GM12864 (cell line): Measurements from ENCODE around the gene KIF12.

ENCODE experiments used
- DNase-seq: peaks from one replicate; pipeline ENCODE4 v3.0.0-alpha.2; 2011; ENCODE audit warnings: low read depth
- H3K4me3 ChIP-seq: 2 replicates; pipeline ENCODE4 v1.5.1; 2011; ENCODE audit warnings: mild to moderate bottlenecking, low read depth, low read length, control low read depth
- TF ChIP-seq, protein P1 (sequence below): IDR thresholded peaks from 2 replicates; pipeline ENCODE4 v1.5.1; 2011; ENCODE audit warnings: low read depth, mild to moderate bottlenecking, moderate library complexity, low read length, control low read depth, inconsistent platforms; ENCODE audit errors: missing control alignments

Gene KIF12

DNA sequence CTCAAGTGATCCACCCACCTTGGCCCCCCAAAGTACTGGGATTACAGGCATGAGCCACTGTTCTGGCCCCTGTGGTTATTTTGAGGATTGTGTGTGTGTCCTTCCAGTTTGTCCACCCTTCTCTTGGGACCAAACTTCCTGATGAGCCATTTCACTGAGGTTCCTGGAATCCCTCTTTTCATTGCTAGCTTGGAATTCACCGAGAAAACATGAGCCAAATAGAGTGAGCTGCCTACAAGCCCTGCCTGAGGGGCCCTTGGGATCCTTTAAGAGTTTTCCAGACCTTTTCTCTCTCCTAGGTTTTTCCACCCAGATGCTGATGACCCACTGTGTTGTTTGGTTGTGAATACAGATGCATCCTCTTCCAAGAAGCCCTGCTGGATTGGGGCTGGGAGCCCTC is 13.2 kb upstream of the KIF12 start:
- TF ChIP-seq, protein P1, sequence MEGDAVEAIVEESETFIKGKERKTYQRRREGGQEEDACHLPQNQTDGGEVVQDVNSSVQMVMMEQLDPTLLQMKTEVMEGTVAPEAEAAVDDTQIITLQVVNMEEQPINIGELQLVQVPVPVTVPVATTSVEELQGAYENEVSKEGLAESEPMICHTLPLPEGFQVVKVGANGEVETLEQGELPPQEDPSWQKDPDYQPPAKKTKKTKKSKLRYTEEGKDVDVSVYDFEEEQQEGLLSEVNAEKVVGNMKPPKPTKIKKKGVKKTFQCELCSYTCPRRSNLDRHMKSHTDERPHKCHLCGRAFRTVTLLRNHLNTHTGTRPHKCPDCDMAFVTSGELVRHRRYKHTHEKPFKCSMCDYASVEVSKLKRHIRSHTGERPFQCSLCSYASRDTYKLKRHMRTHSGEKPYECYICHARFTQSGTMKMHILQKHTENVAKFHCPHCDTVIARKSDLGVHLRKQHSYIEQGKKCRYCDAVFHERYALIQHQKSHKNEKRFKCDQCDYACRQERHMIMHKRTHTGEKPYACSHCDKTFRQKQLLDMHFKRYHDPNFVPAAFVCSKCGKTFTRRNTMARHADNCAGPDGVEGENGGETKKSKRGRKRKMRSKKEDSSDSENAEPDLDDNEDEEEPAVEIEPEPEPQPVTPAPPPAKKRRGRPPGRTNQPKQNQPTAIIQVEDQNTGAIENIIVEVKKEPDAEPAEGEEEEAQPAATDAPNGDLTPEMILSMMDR: no peak
- no peak overlapping the region for H3K4me3 ChIP-seq
- DNase-seq: no peak

DNA sequence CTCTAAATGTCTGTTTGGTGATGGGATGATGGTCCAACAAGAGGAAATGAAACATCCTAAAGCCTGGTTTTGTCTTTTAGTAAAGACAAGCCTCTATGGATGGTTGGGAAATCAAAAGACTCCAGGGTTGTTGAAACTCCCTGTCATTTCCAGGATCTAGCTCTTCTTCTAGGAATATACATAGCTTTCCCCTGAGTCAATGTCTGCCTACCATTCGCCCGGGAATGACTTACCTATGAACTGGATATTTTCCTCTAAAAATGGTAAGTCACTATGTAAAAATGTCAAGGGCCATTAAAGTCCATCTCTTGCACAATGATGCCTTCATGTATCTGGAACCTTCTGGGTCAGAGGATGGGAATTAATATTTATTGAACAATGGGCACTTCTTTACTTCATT is 11.1 kb upstream of the KIF12 start:
- no peak overlapping the region for H3K4me3 ChIP-seq
- DNase-seq: no peak
- TF ChIP-seq, protein P1: no peak

DNA sequence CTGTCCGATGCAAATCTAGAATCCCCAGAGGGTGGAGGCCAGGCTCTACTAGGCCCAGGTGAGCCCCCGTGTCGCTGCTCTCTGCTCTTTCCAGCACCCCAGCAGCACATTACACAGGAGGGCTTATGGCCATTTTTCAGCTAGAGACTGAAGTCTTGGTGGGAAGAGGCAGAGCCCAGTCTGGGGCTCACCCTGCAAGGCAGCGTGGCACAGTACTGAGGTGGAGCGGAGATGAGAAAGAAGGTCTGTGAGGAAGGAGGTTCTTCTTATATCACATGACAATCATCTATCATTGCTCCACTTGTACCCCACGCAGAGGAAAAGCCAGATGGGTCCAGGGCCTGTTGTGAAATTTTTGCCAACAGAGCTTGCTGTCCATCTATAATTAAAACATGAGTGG is 10.0 kb upstream of the KIF12 start:
- DNase-seq: no peak
- H3K4me3 ChIP-seq: no peak overlapping the region
- TF ChIP-seq, protein P1: no peak

DNA sequence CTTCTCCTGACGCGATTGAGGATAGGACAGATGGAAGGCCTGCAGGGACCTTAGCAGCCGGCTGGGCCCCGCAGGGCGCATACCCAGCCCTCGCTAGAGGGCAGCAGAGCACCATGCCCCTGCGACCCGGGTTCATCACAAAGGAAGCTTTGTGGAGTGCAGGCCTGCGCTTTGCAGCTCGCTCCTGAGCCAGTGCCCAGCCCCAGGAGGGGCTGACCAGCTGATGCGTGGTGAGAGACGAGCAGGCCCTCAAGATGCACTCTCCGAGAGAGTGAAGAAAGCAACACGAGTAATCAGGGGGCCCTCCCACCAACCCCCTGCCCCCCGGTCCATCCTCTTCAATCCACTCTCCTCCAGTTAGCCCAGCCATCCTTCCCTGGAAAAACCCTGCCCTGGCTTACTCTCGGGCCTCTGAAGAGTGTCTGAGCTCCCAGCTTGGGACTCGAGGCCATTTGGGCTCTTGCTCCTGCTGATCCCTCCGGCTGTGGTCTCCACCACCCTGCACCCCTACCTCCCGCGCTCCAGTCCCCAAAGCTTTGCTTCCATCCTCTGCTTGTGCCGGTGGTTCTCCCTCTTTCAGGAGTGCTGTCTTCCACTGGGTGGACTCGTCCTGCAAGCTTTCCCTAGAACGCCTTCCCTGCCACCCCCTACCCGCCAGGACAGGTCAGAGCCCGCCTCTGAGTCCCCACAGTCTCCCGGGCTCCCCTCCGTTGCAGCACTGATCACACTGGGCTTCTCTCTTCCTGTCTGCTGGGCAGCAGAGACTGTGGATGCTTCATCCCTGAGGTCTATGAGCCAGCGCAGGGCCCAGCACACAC is 9.1 kb upstream of the KIF12 start:
- TF ChIP-seq, protein P1: peak; percentile 96
- no peak overlapping the region for H3K4me3 ChIP-seq
- DNase-seq: no peak

GRCh38 chr9:114107286-114108001 is 8.4 kb upstream of the KIF12 start:
- DNase-seq: no peak
- H3K4me3 ChIP-seq: no peak overlapping the region
- TF ChIP-seq, protein P1: no peak

- TF ChIP-seq, protein P1: no peak
- H3K4me3 ChIP-seq: no peak overlapping the region
- DNase-seq: no peak
Observed at GRCh38 chr9:114105236-114105635, 6.1 kb upstream of the KIF12 start.
